ENCODE measurements around the gene HPSE2. TPM values are rescaled to one million over a fixed set of nuclear protein-coding genes. Genes with fewer than 3 reads are reported as not detected.

Gene HPSE2
- total RNA-seq, 2 experiments from 2014 or later = not detected

DNA sequence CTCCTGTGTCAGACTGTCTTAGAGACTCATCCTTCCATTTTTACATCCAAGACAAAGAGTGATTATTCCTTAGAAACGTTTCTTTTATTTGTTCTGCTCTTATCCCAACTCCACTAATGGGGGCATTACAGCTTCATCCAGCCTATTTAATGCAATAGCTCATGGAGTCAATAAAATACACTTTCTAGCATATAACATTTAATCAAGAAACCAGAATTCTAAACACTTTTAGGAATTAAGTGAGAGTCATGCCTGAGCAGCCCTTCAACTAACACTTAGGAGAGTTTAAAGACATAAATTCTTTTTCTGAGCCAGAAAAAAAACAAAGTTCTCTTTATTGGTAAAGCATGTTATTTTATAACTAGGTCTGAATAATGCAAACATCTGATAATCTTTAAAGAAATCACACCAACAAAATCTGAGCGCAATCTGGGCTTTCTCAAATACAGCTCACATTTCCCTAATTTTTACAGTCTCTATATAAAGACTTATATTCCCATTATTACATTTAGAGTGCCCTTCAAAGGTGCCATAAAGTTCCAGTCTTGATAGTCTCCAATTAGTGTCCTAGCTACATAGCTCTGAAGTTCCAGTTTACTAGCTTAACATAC lies 427.3 kb downstream of the HPSE2 start:
- H3K27me3 ChIP-seq (ENCODE audit: control insufficient read depth in 1 of 2, insufficient read depth in 2 of 2, low read length in 2 of 2) = no peaks in the 10 kb centered on the region
- H3K27ac ChIP-seq (ENCODE audit: low read depth in 1 of 2, low read length in 2 of 2) = no peak overlapping the region
- CTCF ChIA-PET = no interaction called here
- Mint-ChIP-seq H3K4me1 (ENCODE audit: low read depth) (no peaks in the 10 kb centered on the region), H3K4me3 (no peak overlapping the region), H3K9me3 (no peaks in the 10 kb centered on the region), H3K27ac (no peak overlapping the region), H3K27me3 (no peaks in the 10 kb centered on the region), H3K36me3 (ENCODE audit: low read depth) (no peaks in the 10 kb centered on the region)
- no peaks in the 10 kb centered on the region for H3K4me1 ChIP-seq (ENCODE audit: insufficient read depth, low read length)
- H3K4me3 ChIP-seq (ENCODE audit: low read length) = no peak overlapping the region
- no peaks in the 10 kb centered on the region for H3K36me3 ChIP-seq (ENCODE audit: insufficient read depth, low read length)
- POLR2A ChIA-PET = no interaction called here
- TF ChIP-seq, protein P1, sequence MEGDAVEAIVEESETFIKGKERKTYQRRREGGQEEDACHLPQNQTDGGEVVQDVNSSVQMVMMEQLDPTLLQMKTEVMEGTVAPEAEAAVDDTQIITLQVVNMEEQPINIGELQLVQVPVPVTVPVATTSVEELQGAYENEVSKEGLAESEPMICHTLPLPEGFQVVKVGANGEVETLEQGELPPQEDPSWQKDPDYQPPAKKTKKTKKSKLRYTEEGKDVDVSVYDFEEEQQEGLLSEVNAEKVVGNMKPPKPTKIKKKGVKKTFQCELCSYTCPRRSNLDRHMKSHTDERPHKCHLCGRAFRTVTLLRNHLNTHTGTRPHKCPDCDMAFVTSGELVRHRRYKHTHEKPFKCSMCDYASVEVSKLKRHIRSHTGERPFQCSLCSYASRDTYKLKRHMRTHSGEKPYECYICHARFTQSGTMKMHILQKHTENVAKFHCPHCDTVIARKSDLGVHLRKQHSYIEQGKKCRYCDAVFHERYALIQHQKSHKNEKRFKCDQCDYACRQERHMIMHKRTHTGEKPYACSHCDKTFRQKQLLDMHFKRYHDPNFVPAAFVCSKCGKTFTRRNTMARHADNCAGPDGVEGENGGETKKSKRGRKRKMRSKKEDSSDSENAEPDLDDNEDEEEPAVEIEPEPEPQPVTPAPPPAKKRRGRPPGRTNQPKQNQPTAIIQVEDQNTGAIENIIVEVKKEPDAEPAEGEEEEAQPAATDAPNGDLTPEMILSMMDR (IDR thresholded peaks at IDR 0.05) = no peak
- ATAC-seq (ENCODE audit: poor library complexity) = no peak
- intact Hi-C loops (cut with DNase I, micrococcal nuclease) = no loop called here
- no peak for DNase-seq
- no peaks in the 10 kb centered on the region for H3K9me3 ChIP-seq (ENCODE audit: control insufficient read depth in 1 of 2, insufficient read depth in 1 of 2, low read length in 2 of 2)

DNA sequence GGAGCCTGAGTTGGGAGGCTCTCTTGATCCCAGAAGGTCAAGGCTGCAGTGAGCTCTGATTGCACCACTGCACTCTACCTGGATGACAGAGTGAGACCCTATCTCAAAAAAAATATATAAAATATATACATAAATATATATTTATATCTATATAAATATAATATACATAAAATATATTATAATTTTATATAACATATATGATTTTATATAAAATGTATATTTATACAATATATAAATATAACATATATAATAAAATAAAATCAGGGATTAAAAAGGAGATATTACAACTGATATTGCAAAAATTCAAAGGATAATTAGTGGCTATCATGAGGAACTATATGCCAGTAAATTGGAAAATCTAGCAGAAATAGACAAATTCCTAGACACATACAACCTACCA lies 435.4 kb downstream of the HPSE2 start:
- Histone ChIP-seq H3K4me3 (ENCODE audit: low read length) (no peak overlapping the region), H3K9me3 (ENCODE audit: control insufficient read depth in 1 of 2, insufficient read depth in 1 of 2, low read length in 2 of 2) (peaks cover 0 to 7% of the 10 kb centered on the region in 2 experiments), H3K27me3 (ENCODE audit: control insufficient read depth in 1 of 2, insufficient read depth in 2 of 2, low read length in 2 of 2) (no peaks in the 10 kb centered on the region), H3K36me3 (ENCODE audit: insufficient read depth, low read length) (no peaks in the 10 kb centered on the region), H3K4me1 (ENCODE audit: insufficient read depth, low read length) (no peaks in the 10 kb centered on the region), H3K27ac (ENCODE audit: low read depth in 1 of 2, low read length in 2 of 2) (no peak overlapping the region)
- Mint-ChIP-seq H3K9me3 (peaks cover 3% of the 10 kb centered on the region), H3K4me3 (no peak overlapping the region), H3K27ac (no peak overlapping the region), H3K36me3 (ENCODE audit: low read depth) (no peaks in the 10 kb centered on the region), H3K4me1 (ENCODE audit: low read depth) (no peaks in the 10 kb centered on the region), H3K27me3 (no peaks in the 10 kb centered on the region)
- CTCF ChIA-PET = no interaction called here
- intact Hi-C loops (cut with DNase I, micrococcal nuclease) = no loop called here
- DNase-seq (no peak), ATAC-seq (ENCODE audit: poor library complexity) (no peak)
- POLR2A ChIA-PET = no interaction called here
- TF ChIP-seq, protein P1 (IDR thresholded peaks at IDR 0.05) = no peak

- Mint-ChIP-seq H3K27ac (no peak overlapping the region), H3K27me3 (no peaks in the 10 kb centered on the region), H3K9me3 (peaks cover 3% of the 10 kb centered on the region), H3K36me3 (ENCODE audit: low read depth) (no peaks in the 10 kb centered on the region), H3K4me1 (ENCODE audit: low read depth) (no peaks in the 10 kb centered on the region), H3K4me3 (no peak overlapping the region)
- Histone ChIP-seq H3K27ac (ENCODE audit: low read depth in 1 of 2, low read length in 2 of 2) (no peak overlapping the region), H3K27me3 (ENCODE audit: control insufficient read depth in 1 of 2, insufficient read depth in 2 of 2, low read length in 2 of 2) (no peaks in the 10 kb centered on the region), H3K4me1 (ENCODE audit: insufficient read depth, low read length) (no peaks in the 10 kb centered on the region), H3K9me3 (ENCODE audit: control insufficient read depth in 1 of 2, insufficient read depth in 1 of 2, low read length in 2 of 2) (peaks cover 0 to 7% of the 10 kb centered on the region in 2 experiments), H3K4me3 (ENCODE audit: low read length) (no peak overlapping the region), H3K36me3 (ENCODE audit: insufficient read depth, low read length) (no peaks in the 10 kb centered on the region)
- DNase-seq = no peak
- intact Hi-C loops (cut with DNase I, micrococcal nuclease) = no loop called here
- ChIA-PET CTCF (no interaction called here), POLR2A (no interaction called here)
- no peak for ATAC-seq (ENCODE audit: poor library complexity)
- TF ChIP-seq, protein P1 (IDR thresholded peaks at IDR 0.05) = no peak
Observed at GRCh38 chr10:98795467-98795866, 440.2 kb downstream of the HPSE2 start.

Data from CD4-positive, alpha-beta T cell (primary cell).